Endothelial cell of umbilical vein (primary cell): Measurements from ENCODE around the gene SLC9A2. TPM values are rescaled to one million over a fixed set of nuclear protein-coding genes. Genes with fewer than 3 reads are reported as not detected.

ENCODE experiments used
- BruUV-seq: library from RNA; stranded (reverse); fragments of 400-500 nt; replicated peaks from 2 replicates; lab custom pipeline; 2021; lab: Mats Ljungman, UMichigan
- CTCF ChIA-PET: fragments of 300-600, 350-600 bp; sonication (Branson Sonifier 250); formaldehyde crosslinking; loops from one replicate; lab custom pipeline; 2021; ENCODE audit warnings: antibody characterized with exemption, inconsistent platforms; lab: Charles Lee
- POLR2A ChIA-PET: fragments of 300-600, 350-600 bp; sonication (Branson Sonifier 250); formaldehyde crosslinking; loops from one replicate; lab custom pipeline; 2021; ENCODE audit warnings: antibody characterized with exemption, inconsistent platforms; lab: Charles Lee
- DNase-seq: peaks from one replicate; pipeline ENCODE4 v3.0.0-alpha.2; 2011; ENCODE audit warnings: low read depth, low spot score
- FAIRE-seq: peaks from 2 replicates; lab custom pipeline; 2011; peaks lifted over from hg19 to GRCh38; lab: Jason Lieb, UNC
- H2AFZ ChIP-seq: 2 replicates; pipeline ENCODE4 v1.6.0; 2012; ENCODE audit warnings: low read depth, low read length, control low read depth, inconsistent platforms
- H3K27ac ChIP-seq: 2 replicates; pipeline ENCODE4 v1.5.1; 2011; ENCODE audit warnings: low read depth, mild to moderate bottlenecking, control low read depth, low read length, moderate library complexity; ENCODE audit not compliant: insufficient read depth
- H3K27me3 ChIP-seq, 2 experiments: 2 replicates each; pipeline versions ENCODE4 v1.6.0 to v1.6.1; 2011; ENCODE audit warnings: low read length in 2 of 2, mixed read lengths in 1 of 2; ENCODE audit not compliant: control insufficient read depth in 2 of 2, insufficient read depth in 2 of 2
- H3K36me3 ChIP-seq, 2 experiments: 2 replicates in 1 of 2; 3 replicates in 1 of 2; pipeline ENCODE4 v1.5.1; 2011; ENCODE audit warnings: low read length in 2 of 2, mild to moderate bottlenecking in 1 of 2, moderate library complexity in 1 of 2; ENCODE audit not compliant: control insufficient read depth in 2 of 2, insufficient read depth in 2 of 2; ENCODE audit errors: extremely low read depth in 1 of 2
- H3K4me1 ChIP-seq: 3 replicates; pipeline ENCODE4 v1.5.1; 2011; ENCODE audit warnings: mild to moderate bottlenecking, low read length; ENCODE audit not compliant: control insufficient read depth, insufficient read depth; ENCODE audit errors: extremely low read depth
- H3K4me2 ChIP-seq: 2 replicates; pipeline ENCODE4 v1.6.1; 2011; ENCODE audit warnings: low read length, control low read depth, mixed read lengths; ENCODE audit not compliant: insufficient read depth
- H3K4me3 ChIP-seq, 3 experiments: fragments of 200-600 bp in 1 of 3; sonication (generic), shearing (Covaris generic) in 1 of 3; replicated peaks in 1 of 3; 2 replicates each; pipeline ENCODE4 v1.5.1; 2011 to 2016; ENCODE audit warnings: control low read depth in 3 of 3, low read length in 3 of 3, mild to moderate bottlenecking in 2 of 3, inconsistent platforms in 1 of 3, low read depth in 1 of 3, moderate library complexity in 1 of 3; ENCODE audit not compliant: insufficient read depth in 1 of 3
- H3K79me2 ChIP-seq: 2 replicates; pipeline ENCODE4 v1.6.0; 2012; ENCODE audit warnings: low read length, inconsistent platforms; ENCODE audit not compliant: control insufficient read depth, insufficient read depth
- H3K9ac ChIP-seq: replicated peaks from 2 replicates; pipeline ENCODE3; 2011; ENCODE audit warnings: low read length, control low read depth; ENCODE audit not compliant: insufficient read depth; ENCODE audit errors: extremely low read depth
- H3K9me1 ChIP-seq: replicated peaks from 3 replicates; pipeline ENCODE4 v1.6.0; 2011; ENCODE audit warnings: mild to moderate bottlenecking, low read length; ENCODE audit not compliant: control insufficient read depth, insufficient read depth; ENCODE audit errors: extremely low read depth
- H3K9me3 ChIP-seq: replicated peaks from 2 replicates; pipeline ENCODE4 v1.5.1; 2012; ENCODE audit warnings: low read length, inconsistent platforms; ENCODE audit not compliant: control insufficient read depth, insufficient read depth
- H4K20me1 ChIP-seq: replicated peaks from 2 replicates; pipeline ENCODE3; 2011; ENCODE audit warnings: mild to moderate bottlenecking, low read length; ENCODE audit not compliant: control insufficient read depth, insufficient read depth; ENCODE audit errors: extremely low read depth
- CTCF ChIP-seq, 2 donors: IDR thresholded peaks; 1 replicate in 1 of 2; 2 replicates in 1 of 2; pipeline ENCODE4 v1.5.1; 2011; ENCODE audit warnings: low read length in 2 of 2, mild to moderate bottlenecking in 2 of 2, moderate library complexity in 2 of 2, control low read depth in 1 of 2, inconsistent platforms in 1 of 2, low read depth in 1 of 2; ENCODE audit not compliant: insufficient read depth in 1 of 2; ENCODE audit errors: extremely low read depth in 1 of 2
- EZH2 ChIP-seq: IDR thresholded peaks from 2 replicates; pipeline ENCODE4 v1.6.1; 2012; ENCODE audit warnings: borderline replicate concordance, low read depth, mild to moderate bottlenecking, moderate library complexity, low read length, inconsistent platforms; ENCODE audit not compliant: severe bottlenecking
- MYC ChIP-seq: IDR thresholded peaks from one replicate; pipeline ENCODE4 v1.6.1; 2011; ENCODE audit warnings: mild to moderate bottlenecking, low read depth, low read length
- dilution Hi-C: fragments of 300-500 bp; cut with MboI; formaldehyde crosslinking; loops from one replicate; pipeline ENCODE4 v1.15.0; 2019; ENCODE audit warnings: low sequenced_read_pairs; ENCODE audit not compliant: extremely low pct_ligation_motif_present
- intact Hi-C: fragments of 100-400 bp; cut with micrococcal nuclease; formaldehyde crosslinking; loops from one replicate; pipeline ENCODE4 v1.10.0; 2022
- polyA plus RNA-seq, 4 experiments: library from polyadenylated mRNA; depleted of rRNA in 3 of 4; stranded (reverse) in 3 of 4; unstranded in 1 of 4; fragments of >200 nt; gene quantifications; 2 replicates each; pipeline versions ENCODE4 v1.2.1 to v1.2.3, GENCODE V29; 2011 to 2012; ENCODE audit warnings: missing spikeins in 1 of 4
- total RNA-seq: library from RNA; stranded (reverse); gene quantifications from 2 replicates; pipeline ENCODE4 v1.2.3, GENCODE V29; 2021
- TF ChIP-seq, protein P1 (sequence below): IDR thresholded peaks from 2 replicates; pipeline ENCODE4 v1.6.1; 2011; ENCODE audit not compliant: insufficient read depth, insufficient read length

The SLC9A2 gene
- total and polyA plus RNA-seq, 2 donors (not counting 3 experiments of a cell fraction or from before 2014, with no cell fraction given), result 0.03 TPM; not detected in 1

DNA sequence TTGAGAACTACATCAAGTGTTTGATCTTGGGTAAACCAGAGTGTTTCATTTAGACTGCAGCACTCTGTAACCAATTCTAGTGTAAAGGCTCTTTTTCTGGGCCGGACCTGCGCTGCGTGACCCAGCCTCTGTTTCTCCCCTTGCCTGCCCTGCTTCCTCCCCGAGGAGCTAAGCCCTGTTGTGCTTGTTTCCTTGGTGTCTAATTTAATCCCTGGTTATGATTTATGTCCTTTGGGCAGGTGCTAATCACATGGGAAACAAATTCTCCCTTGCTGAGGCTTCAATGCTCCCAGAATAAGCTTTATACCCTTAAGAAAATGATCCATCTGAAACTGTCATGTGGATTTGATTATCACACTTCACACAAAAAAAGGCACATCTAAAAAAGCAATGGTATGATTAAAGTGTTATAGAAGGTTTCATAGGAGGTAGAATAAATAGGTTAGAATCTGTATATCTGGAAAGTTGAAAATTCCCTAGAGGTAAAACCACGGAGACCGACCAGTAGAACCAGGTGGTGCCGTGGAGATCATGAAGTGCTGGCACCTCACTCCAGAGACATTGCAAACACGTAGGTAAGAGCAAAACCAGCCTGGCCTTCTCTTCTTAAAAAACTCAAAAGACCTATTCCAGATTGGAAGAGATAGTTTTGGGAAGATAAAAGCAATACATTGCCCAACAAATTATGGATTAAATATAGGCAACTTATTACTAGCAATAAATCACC, 31.0 kb upstream of the SLC9A2 start:
- dilution Hi-C loops, result loop anchor here (25.0 kb wide), 1 partner anchor 101 kb away; no protein-coding TSS in a partner anchor
- Histone ChIP-seq H3K9me3 (no peaks in the 10 kb centered on the region), H2AFZ (no peak overlapping the region), H3K9me1 (no peaks in the 10 kb centered on the region), H3K4me1 (no peaks in the 10 kb centered on the region), H3K79me2 (no peaks in the 10 kb centered on the region), H3K4me2 (no peak overlapping the region), H4K20me1 (no peaks in the 10 kb centered on the region), H3K27me3 (peaks cover 22 to 23% of the 10 kb centered on the region in 2 experiments), H3K9ac (no peak overlapping the region), H3K27ac (no peak overlapping the region), H3K36me3 (no peaks in the 10 kb centered on the region), H3K4me3 (no peak overlapping the region)
- DNase-seq, result no peak
- intact Hi-C loops, result no loop called here
- TF ChIP-seq, protein P1, sequence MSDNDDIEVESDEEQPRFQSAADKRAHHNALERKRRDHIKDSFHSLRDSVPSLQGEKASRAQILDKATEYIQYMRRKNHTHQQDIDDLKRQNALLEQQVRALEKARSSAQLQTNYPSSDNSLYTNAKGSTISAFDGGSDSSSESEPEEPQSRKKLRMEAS, result no peak
- TF ChIP-seq MYC (no peak), EZH2 (no peak), CTCF (IDR thresholded peaks at IDR 0.05; ENCODE audit: extremely low read depth in 1 of 2, insufficient read depth in 1 of 2, low read depth in 1 of 2, low read length in 2 of 2) (no peak)
- CTCF ChIA-PET, result interaction anchor here (2.2 kb wide), 1 partner anchor 115 kb away, joined by 12 read pairs; the partner anchor contains the start of gene SLC9A4
- BruUV-seq, result no TSS peak
- FAIRE-seq, result no peak
- POLR2A ChIA-PET, result no interaction called here
